Endodermal cell (in vitro differentiated cells): ENCODE data around the gene MPG. TPM values are rescaled to one million over a fixed set of nuclear protein-coding genes. Genes with fewer than 3 reads are reported as not detected.

ENCODE experiments used
- DNase-seq: peaks from one replicate; pipeline ENCODE4 v3.0.0-alpha.2; 2017
- H3K27ac ChIP-seq: 2 replicates; pipeline ENCODE4 v1.5.1; 2013; ENCODE audit warnings: mild to moderate bottlenecking, low read depth, low read length, moderate library complexity
- H3K27me3 ChIP-seq: 2 replicates; pipeline ENCODE4 v1.6.1; 2013; ENCODE audit warnings: mild to moderate bottlenecking, low read length, moderate library complexity; ENCODE audit not compliant: insufficient read depth, control insufficient read depth, poor library complexity, severe bottlenecking
- H3K36me3 ChIP-seq: 2 replicates; pipeline ENCODE4 v1.7.0; 2013; ENCODE audit warnings: mild to moderate bottlenecking, low read length, moderate library complexity; ENCODE audit not compliant: control insufficient read depth, insufficient read depth
- H3K4me1 ChIP-seq: one replicate; pipeline ENCODE4 v1.7.0; 2013; ENCODE audit warnings: low read length; ENCODE audit not compliant: control insufficient read depth, insufficient read depth
- H3K4me3 ChIP-seq: 2 replicates; pipeline ENCODE4 v1.5.1; 2013; ENCODE audit warnings: mild to moderate bottlenecking, low read length, moderate library complexity
- H3K9ac ChIP-seq: 2 replicates; pipeline ENCODE4 v1.6.1; 2013; ENCODE audit warnings: mild to moderate bottlenecking, low read length, moderate library complexity; ENCODE audit not compliant: poor library complexity, severe bottlenecking; ENCODE audit errors: extremely low read depth
- H3K9me3 ChIP-seq: 2 replicates; pipeline ENCODE4 v1.6.1; 2013; ENCODE audit warnings: mild to moderate bottlenecking, low read length, moderate library complexity; ENCODE audit not compliant: control insufficient read depth
- H3K27ac Mint-ChIP-seq: 2 replicates; pipeline ENCODE4 v1.8.0; 2020; ENCODE audit warnings: mixed read lengths
- H3K27me3 Mint-ChIP-seq: 2 replicates; pipeline ENCODE4 v1.8.0; 2021; ENCODE audit warnings: mild to moderate bottlenecking, mixed read lengths; ENCODE audit not compliant: insufficient read depth
- H3K36me3 Mint-ChIP-seq: 2 replicates; pipeline ENCODE4 v1.8.0; 2020; ENCODE audit warnings: low read depth, mixed read lengths
- H3K4me1 Mint-ChIP-seq: 2 replicates; pipeline ENCODE4 v1.8.0; 2020; ENCODE audit warnings: mixed read lengths
- H3K4me3 Mint-ChIP-seq: 2 replicates; pipeline ENCODE4 v1.8.0; 2020; ENCODE audit warnings: mild to moderate bottlenecking, moderate library complexity, mixed read lengths
- H3K9me3 Mint-ChIP-seq: 2 replicates; pipeline ENCODE4 v1.8.0; 2020; ENCODE audit warnings: mild to moderate bottlenecking, mixed read lengths
- WGBS, 2 experiments: methylation state at CpG; one replicate each; pipeline versions ENCODE4 v1.1.5 to v1.1.7; 2013; ENCODE audit warnings: missing lambda C conversion rate in 2 of 2, mixed read lengths in 1 of 2; ENCODE audit not compliant: insufficient coverage in 1 of 2, insufficient read length in 1 of 2; 5-methylcytosine and 5-hydroxymethylcytosine counted together
- total RNA-seq, 2 donors: library from RNA; stranded (reverse); fragmentation: NEBNext Ultra II Directional in 1 of 2; extraction: Animal tissue kit (Norgen Biotek cat#: 25700) in 1 of 2; gene quantifications; 2 replicates in 1 of 2; 3 replicates in 1 of 2; pipeline ENCODE4 v1.2.1, GENCODE V29; 2021
- TF ChIP-seq, protein P1 (sequence below): fragments of 200-600 bp; sonication (generic); conservative IDR thresholded peaks from 2 replicates; pipeline ENCODE4 v1.5.0; 2021; ENCODE audit warnings: antibody characterized with exemption, mild to moderate bottlenecking

Gene MPG
- total RNA-seq, 2 donors from 2014 or later: 59.9 to 62.2 TPM

DNA sequence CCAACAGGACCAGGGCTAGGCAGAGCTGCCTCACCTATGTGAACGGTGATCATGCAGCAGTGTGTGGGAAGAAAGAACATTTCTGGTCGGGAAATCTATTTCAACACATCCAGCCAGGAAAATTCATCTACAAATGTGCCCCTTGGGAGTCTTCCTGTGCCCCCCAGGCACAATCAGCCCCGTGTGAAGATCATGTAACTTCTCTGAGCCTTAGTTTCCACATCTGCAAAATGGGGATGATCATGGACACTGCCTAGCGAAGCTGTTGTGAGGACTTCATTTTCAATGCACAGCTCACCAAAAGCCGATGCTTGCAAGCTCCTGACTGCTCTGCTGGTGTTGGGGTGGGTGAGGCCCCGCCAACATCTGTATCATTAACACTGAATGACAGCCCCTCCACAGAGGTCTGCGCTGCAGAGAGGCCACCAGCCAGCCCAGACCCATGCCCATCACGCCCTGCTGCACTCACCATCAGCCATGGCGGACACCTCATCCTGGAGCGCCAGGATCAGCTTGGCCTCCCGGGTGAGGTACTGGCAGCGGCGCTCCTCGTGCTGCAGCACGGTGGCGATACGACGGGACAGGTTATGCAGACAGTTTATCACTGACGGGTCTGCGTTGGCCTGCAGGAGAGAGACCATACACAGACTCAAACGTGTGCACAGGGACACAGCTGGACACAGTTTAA is 34.3 kb downstream of the MPG start:
- TF ChIP-seq, protein P1, sequence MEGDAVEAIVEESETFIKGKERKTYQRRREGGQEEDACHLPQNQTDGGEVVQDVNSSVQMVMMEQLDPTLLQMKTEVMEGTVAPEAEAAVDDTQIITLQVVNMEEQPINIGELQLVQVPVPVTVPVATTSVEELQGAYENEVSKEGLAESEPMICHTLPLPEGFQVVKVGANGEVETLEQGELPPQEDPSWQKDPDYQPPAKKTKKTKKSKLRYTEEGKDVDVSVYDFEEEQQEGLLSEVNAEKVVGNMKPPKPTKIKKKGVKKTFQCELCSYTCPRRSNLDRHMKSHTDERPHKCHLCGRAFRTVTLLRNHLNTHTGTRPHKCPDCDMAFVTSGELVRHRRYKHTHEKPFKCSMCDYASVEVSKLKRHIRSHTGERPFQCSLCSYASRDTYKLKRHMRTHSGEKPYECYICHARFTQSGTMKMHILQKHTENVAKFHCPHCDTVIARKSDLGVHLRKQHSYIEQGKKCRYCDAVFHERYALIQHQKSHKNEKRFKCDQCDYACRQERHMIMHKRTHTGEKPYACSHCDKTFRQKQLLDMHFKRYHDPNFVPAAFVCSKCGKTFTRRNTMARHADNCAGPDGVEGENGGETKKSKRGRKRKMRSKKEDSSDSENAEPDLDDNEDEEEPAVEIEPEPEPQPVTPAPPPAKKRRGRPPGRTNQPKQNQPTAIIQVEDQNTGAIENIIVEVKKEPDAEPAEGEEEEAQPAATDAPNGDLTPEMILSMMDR: no peak
- no peak for DNase-seq
- Histone ChIP-seq H3K9me3 (no peaks in the 10 kb centered on the region), H3K27ac (no peak overlapping the region), H3K27me3 (no peaks in the 10 kb centered on the region), H3K9ac (no peak overlapping the region), H3K4me1 (peaks cover 4% of the 10 kb centered on the region), H3K4me3 (no peak overlapping the region), H3K36me3 (peaks cover 21% of the 10 kb centered on the region)
- Mint-ChIP-seq H3K27me3 (no peaks in the 10 kb centered on the region), H3K36me3 (peaks cover 53% of the 10 kb centered on the region), H3K27ac (no peak overlapping the region), H3K9me3 (no peaks in the 10 kb centered on the region), H3K4me1 (peaks cover 6% of the 10 kb centered on the region), H3K4me3 (no peak overlapping the region)
- WGBS, 2 experiments: 94 to 95% methylated on average over 21 of the region's 21 CpGs

DNA sequence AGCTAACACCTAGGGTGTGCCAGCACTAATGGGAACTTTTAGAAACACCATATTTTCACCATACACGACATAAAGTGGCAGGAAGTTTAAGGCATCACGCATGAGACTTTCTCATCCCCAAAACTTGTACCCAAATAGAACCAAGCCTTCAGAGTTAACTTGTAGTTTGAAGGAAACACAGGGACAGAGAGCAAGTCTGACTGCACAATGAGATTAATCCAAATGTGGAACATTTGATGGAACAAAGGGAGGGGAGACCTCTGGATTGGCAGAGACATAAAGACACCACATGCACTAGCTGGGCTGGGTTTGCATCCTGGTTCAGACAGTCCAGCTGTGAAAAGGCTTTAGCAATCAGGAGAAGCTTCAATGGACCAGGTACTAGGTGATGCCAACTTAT is 36.3 kb downstream of the MPG start:
- TF ChIP-seq, protein P1: no peak
- no peak overlapping the region for H3K27ac ChIP-seq
- peaks cover 16% of the 10 kb centered on the region for H3K36me3 ChIP-seq
- H3K27ac Mint-ChIP-seq: no peak overlapping the region
- no peak overlapping the region for H3K4me3 ChIP-seq
- H3K9me3 Mint-ChIP-seq: no peaks in the 10 kb centered on the region
- no peak overlapping the region for H3K9ac ChIP-seq
- H3K9me3 ChIP-seq: no peaks in the 10 kb centered on the region
- no peaks in the 10 kb centered on the region for H3K27me3 Mint-ChIP-seq
- no peaks in the 10 kb centered on the region for H3K27me3 ChIP-seq
- peaks cover 44% of the 10 kb centered on the region for H3K36me3 Mint-ChIP-seq
- WGBS, 2 experiments: 93% methylated on average over 2 of the region's 2 CpGs; no CpG with 5 or more reads in 1 of the 2 experiments
- H3K4me1 ChIP-seq: peaks cover 4% of the 10 kb centered on the region
- no peak overlapping the region for H3K4me3 Mint-ChIP-seq
- no peak for DNase-seq
- H3K4me1 Mint-ChIP-seq: peaks cover 6% of the 10 kb centered on the region

DNA sequence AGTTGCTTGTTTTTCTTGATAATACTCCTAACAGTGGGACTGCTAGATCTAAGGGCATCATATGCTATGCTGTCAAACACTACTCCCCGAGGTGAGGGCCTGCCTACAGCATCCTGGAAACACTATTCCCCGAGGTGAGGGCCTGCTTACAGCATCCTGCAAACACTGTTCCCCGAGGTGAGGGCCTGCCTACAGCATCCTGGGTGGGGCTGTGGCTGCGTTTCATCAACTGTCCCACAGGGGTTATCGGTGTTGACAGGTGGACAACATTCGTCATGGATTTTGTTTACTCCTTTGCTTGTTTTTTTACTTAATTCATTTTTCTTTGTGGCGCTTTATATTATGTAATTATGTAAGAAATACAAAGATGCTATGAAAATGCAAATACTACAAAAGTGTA is 38.0 kb downstream of the MPG start:
- 86 to 90% methylated on average over 3 to 6 of the region's 7 CpGs for WGBS, 2 experiments
- H3K36me3 Mint-ChIP-seq: peaks cover 35% of the 10 kb centered on the region
- no peak overlapping the region for H3K4me3 ChIP-seq
- TF ChIP-seq, protein P1: peak; percentile 13
- peaks cover 4% of the 10 kb centered on the region for H3K4me1 ChIP-seq
- H3K9me3 Mint-ChIP-seq: no peaks in the 10 kb centered on the region
- H3K9me3 ChIP-seq: no peaks in the 10 kb centered on the region
- H3K4me3 Mint-ChIP-seq: no peak overlapping the region
- H3K9ac ChIP-seq: no peak overlapping the region
- no peaks in the 10 kb centered on the region for H3K27me3 ChIP-seq
- no peak for DNase-seq
- H3K27ac ChIP-seq: no peak overlapping the region
- no peaks in the 10 kb centered on the region for H3K27me3 Mint-ChIP-seq
- H3K36me3 ChIP-seq: peaks cover 16% of the 10 kb centered on the region
- H3K27ac Mint-ChIP-seq: no peak overlapping the region
- H3K4me1 Mint-ChIP-seq: peaks cover 14% of the 10 kb centered on the region
